Mucosa of rectum (tissue), 2 donors: ENCODE data around the gene TRIM16.
"Not testable (repeated sequence)": the region's sequence is repeated elsewhere in the genome, so short reads cannot be mapped to it uniquely, and the experiment has no call there.

Experiments
- H3K27ac ChIP-seq, 2 donors: one replicate each; pipeline ENCODE4 v1.7.0; 2013; ENCODE audit warnings: inconsistent platforms in 2 of 2, low read depth in 2 of 2, low read length in 2 of 2
- H3K27me3 ChIP-seq, 2 donors: one replicate each; pipeline ENCODE4 v1.7.0; 2013; ENCODE audit warnings: low read length in 2 of 2; ENCODE audit not compliant: control insufficient read depth in 2 of 2, insufficient read depth in 2 of 2
- H3K36me3 ChIP-seq, 2 donors: one replicate each; pipeline ENCODE4 v1.7.0; 2013; ENCODE audit warnings: low read length in 2 of 2; ENCODE audit not compliant: control insufficient read depth in 2 of 2, insufficient read depth in 2 of 2
- H3K4me1 ChIP-seq, 2 donors: one replicate each; pipeline ENCODE4 v1.7.0; 2013; ENCODE audit warnings: low read length in 2 of 2, mild to moderate bottlenecking in 1 of 2; ENCODE audit not compliant: control insufficient read depth in 2 of 2, insufficient read depth in 2 of 2
- H3K4me3 ChIP-seq, 2 donors: one replicate each; pipeline ENCODE4 v1.7.0; 2013; ENCODE audit warnings: low read length in 2 of 2
- H3K9ac ChIP-seq, 2 donors: one replicate each; pipeline ENCODE4 v1.7.0; 2013; ENCODE audit warnings: low read length in 2 of 2, low read depth in 1 of 2, mild to moderate bottlenecking in 1 of 2
- H3K9me3 ChIP-seq, 2 donors: one replicate each; pipeline ENCODE4 v1.7.0; 2013; ENCODE audit warnings: low read length in 2 of 2; ENCODE audit not compliant: control insufficient read depth in 2 of 2
- donor health status: healthy.
- donor health status: Normal muscosa, but diverticular disease.

Gene TRIM16

DNA sequence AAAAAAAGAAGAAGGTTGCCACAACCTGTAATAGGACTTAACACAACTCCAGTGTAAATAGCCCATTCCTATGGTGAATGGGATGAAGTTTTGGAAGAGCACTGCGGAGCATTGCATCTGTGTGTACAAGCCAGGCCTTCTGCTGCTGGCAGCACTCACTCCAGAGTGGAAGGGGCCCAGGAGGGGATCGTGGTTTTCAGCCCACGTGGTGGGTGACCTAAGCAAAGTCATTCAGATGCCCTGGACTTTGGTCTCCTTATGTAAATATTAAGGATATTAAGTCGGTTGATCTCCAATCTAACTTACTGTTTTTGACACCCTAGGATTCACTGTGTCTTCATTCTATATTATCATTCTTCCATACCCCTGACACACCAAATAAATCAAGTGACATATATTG, 67.3 kb downstream of the TRIM16 start:
- H3K4me1 ChIP-seq, H3K4me3 ChIP-seq, H3K27ac ChIP-seq: not testable (repeated sequence)

DNA sequence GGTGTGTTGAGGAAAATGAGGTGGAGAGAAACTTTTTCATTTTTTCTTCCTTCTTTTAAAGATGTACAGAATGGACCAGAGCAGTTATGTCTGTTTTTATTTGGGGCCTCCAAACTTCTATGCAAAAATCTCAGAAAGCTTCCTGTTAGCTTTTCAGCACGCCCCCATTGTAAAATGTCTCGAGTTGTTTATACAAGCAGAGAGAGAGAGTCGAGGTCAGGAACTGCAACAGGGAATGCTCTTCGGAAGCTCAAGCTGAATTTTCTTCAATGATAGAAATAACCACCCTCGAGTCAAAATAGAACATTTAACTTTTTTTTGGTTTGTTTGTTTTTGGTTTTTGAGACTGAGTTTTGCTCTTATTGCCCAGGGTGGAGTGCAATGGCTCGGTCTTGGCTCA, 68.3 kb downstream of the TRIM16 start:
- not testable (repeated sequence) for H3K27me3 ChIP-seq, H3K4me3 ChIP-seq, H3K9ac ChIP-seq, H3K36me3 ChIP-seq, H3K27ac ChIP-seq, H3K4me1 ChIP-seq, H3K9me3 ChIP-seq

More for the DNA sequence above, 67.3 kb downstream of the TRIM16 start:
- not testable (repeated sequence) for H3K36me3 ChIP-seq, H3K27me3 ChIP-seq, H3K9me3 ChIP-seq, H3K9ac ChIP-seq

DNA sequence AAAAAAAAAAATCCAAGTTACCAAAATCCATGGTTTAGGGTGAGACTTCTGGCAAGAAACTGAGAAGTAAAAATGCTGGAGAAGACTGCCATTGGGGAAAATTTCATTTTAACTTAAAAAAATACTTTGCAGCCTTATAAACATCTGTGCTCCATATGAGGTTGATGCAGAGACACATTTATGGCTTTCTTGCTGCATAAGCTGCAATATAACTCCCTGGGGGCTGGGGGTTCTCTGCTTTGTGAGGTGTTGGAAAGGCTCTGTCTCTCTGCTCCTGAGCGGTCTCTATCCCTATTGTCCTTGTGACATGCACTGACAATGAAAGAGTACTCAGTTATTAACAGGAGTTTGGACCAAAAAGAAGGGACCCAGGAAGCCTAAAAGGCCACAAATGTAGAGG, 71.0 kb downstream of the TRIM16 start:
- not testable (repeated sequence) for H3K9me3 ChIP-seq, H3K9ac ChIP-seq, H3K27ac ChIP-seq, H3K36me3 ChIP-seq, H3K27me3 ChIP-seq, H3K4me3 ChIP-seq, H3K4me1 ChIP-seq

DNA sequence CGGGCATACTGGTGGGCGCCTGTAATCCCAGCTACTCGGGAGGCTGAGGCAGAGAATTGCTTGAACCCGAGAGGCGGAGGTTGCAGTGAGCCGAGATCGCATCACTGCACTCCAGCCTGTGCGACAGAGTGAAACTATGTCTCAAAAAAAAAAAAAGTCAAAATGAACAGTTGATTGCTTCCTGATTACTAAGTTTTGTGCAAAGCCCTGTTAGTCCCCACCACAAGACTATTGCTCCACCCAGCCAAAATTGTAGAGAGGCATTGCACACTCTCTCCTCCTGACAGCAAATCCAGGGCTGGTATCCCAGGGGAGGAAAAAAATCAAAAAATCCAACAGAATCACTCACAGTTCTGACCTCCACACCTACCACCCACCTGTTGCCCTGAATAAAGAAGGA, 91.2 kb downstream of the TRIM16 start:
- not testable (repeated sequence) for H3K27ac ChIP-seq, H3K9me3 ChIP-seq, H3K4me1 ChIP-seq, H3K4me3 ChIP-seq, H3K27me3 ChIP-seq, H3K9ac ChIP-seq, H3K36me3 ChIP-seq

DNA sequence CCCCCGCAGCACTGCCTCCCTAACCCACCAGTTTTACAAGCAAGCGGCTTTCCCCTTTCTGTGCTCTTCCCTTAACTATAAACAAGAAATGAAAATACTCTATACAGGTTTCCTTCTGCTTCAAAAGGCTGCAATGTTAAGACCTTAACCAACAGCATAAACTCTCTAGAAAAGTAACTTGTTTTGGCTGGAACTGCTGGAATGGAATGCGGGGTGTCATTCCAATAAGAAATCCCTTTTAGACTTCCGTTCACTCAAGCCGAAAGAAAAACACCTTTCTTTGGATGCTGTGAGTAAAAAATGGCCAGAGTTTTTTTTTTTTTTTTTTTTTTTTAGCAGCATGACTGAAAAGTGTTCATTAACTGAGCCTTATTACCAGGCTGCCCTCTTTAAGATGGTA, 92.1 kb downstream of the TRIM16 start:
- not testable (repeated sequence) for H3K9me3 ChIP-seq, H3K27me3 ChIP-seq, H3K4me1 ChIP-seq, H3K9ac ChIP-seq, H3K27ac ChIP-seq, H3K4me3 ChIP-seq, H3K36me3 ChIP-seq

DNA sequence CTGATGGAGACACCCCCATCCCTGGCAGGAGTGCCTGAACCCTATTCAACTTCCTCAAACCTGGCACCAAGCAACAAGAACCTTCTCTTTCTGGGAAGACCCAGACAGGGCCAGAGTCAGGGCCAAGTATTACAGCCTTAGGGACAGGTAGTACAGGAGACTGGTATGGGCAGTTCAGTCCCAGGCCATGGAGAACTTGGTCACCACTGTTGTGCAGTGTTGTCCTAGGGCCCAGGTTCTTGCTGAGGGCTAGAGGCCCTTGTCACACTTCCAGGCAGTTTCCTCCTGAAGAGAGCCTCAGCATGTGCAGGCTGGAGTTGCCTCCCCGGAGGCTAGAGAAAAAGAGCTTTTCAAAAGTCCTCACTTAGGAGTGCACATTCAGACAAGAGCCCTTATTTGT, 93.3 kb downstream of the TRIM16 start:
- H3K9me3 ChIP-seq, H3K27me3 ChIP-seq, H3K4me3 ChIP-seq, H3K27ac ChIP-seq, H3K9ac ChIP-seq, H3K4me1 ChIP-seq, H3K36me3 ChIP-seq: not testable (repeated sequence)

DNA sequence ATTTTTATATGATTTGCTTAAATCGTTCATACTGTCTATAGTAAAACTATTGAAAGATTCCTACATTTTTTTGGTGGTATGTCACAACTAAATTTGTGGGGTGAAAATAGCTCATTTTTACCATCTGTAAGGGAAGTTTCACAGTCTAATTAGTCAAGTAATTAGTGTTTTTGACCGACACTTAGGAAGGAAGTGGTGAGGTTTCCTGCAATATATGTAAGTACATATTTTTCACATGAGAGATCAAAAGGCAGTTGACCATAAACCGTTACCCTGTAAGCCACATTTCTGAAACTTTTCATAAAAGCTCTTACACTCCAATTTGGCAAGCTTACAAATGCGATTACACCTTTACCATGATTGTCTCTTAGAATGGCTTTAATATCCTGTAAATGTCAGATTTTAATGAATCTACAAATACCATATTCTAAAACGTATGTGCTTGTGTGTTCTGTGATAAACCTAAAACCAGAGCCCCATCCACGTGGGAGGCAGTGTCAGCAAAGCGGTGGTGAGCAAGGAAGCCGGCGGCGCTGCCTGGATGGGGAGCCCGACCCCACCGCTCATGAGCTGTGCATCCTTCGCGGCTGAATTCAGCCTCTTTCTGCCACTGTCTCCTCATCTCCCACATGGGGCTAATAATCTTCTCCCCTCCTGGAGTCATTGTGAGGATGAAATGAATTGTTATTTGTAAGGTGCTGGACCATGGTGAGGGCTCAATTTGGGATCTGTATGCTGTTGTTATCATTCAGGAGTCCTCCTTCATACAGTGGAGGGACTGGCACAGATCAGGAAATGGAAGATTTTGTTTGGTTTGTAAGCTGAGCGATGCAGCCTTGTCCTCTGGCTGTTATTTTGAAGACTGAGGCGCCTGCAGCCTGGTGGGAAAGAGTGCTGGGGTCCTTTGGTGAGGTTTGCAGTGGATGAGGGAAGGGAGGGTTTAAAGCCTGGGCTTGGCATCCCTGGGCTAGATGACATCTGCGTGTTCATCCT, 94.3 kb downstream of the TRIM16 start:
- H3K9me3 ChIP-seq, H3K27ac ChIP-seq, H3K4me1 ChIP-seq, H3K4me3 ChIP-seq, H3K9ac ChIP-seq, H3K27me3 ChIP-seq, H3K36me3 ChIP-seq: not testable (repeated sequence)

DNA sequence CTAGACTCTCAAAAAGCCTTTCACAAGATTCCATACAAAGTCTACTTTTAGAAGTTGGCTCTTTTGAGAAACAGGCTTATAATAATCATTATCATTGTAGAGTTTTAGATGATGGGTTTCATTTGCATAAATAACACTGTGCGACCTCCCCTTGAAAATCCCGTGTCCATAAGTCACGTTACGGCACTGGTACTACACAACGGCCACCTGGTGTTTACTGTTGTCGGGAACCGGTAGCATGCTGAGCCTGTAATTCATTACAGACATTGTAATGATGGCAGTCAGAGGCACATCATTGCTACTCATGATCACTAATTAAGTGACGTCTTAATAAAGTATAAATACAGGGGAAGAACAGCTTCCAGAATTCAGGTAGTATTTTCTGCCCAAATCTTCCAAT, 96.1 kb downstream of the TRIM16 start:
- H3K27me3 ChIP-seq, H3K4me3 ChIP-seq, H3K27ac ChIP-seq, H3K9ac ChIP-seq, H3K9me3 ChIP-seq, H3K4me1 ChIP-seq, H3K36me3 ChIP-seq: not testable (repeated sequence)

DNA sequence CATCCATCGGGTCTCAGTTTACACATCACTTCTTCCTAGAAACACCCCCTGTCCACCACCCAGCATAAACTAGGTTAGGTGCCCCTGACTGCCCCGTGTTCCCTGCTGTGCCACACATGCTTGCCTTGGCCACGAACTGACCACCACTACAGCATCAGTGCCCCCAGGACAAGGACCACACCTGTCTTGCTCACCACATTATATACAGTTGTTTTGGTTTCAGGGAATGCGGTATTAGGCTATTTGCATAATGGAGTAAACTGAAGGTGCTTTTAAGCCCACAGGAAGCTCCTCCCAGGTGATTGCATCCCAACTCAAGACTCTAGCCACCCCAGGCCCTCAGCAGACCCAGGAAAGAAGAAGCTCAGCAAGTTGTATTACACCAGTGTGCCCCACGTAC, 100.8 kb downstream of the TRIM16 start:
- H3K4me1 ChIP-seq = not testable (repeated sequence)

DNA sequence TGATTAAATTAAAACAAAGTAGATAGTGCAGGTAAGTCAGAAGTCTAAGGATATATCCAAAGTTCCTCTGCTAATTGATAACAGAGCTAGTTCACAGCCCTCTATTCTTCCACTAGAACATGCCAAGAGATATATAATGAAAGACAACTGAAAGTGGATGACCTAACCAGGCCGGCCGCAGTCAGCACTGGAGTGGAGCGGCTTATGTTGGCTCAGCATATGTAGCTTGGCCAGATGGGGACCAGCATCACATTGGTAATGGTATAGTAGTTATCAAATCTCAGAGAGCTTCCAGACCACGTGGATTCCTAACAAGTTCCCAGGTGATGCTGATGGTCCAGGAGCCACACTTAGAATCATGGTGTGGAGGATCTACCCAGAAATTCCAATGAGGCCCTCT, 102.6 kb downstream of the TRIM16 start:
- not testable (repeated sequence) for H3K27me3 ChIP-seq, H3K4me3 ChIP-seq, H3K36me3 ChIP-seq, H3K9me3 ChIP-seq, H3K9ac ChIP-seq, H3K4me1 ChIP-seq, H3K27ac ChIP-seq

More for the DNA sequence above, 100.8 kb downstream of the TRIM16 start:
- H3K27me3 ChIP-seq, H3K4me3 ChIP-seq, H3K9ac ChIP-seq, H3K36me3 ChIP-seq, H3K27ac ChIP-seq, H3K9me3 ChIP-seq: not testable (repeated sequence)
